ENCODE measurements around the gene TMEM50A. TPM values are rescaled to one million over a fixed set of nuclear protein-coding genes. Genes with fewer than 3 reads are reported as not detected.

TMEM50A gene
- total RNA-seq, 1 donor from 2014 or later, result 68.8 TPM

- H3K4me1 ChIP-seq, result peaks cover 43% of the 10 kb centered on the region
- DNase-seq (ENCODE audit: extremely low spot score in 2 of 2), result no peak
- peak overlapping the region; percentile 80 to 95 for H3K4me3 ChIP-seq
- peak overlapping the region; percentile 98 for H3K27ac ChIP-seq
- H3K9me3 ChIP-seq, result no peaks in the 10 kb centered on the region
- intact Hi-C loops (cut with DNase I), result no loop called here
- no peaks in the 10 kb centered on the region for H3K27me3 ChIP-seq
- TF ChIP-seq POLR2A (IDR thresholded peaks at IDR 0.05), result no peak
- H3K36me3 ChIP-seq, result peaks cover 0 to 12% of the 10 kb centered on the region in 2 donors
These were observed 852 bp downstream of the TMEM50A start for GRCh38 chr1:25338986-25339385.

- Histone ChIP-seq H3K4me3 (no peak overlapping the region), H3K36me3 (peaks cover 0 to 18% of the 10 kb centered on the region in 2 donors), H3K9me3 (no peaks in the 10 kb centered on the region), H3K4me1 (peaks cover 47% of the 10 kb centered on the region), H3K27me3 (no peaks in the 10 kb centered on the region), H3K27ac (no peak overlapping the region)
- TF ChIP-seq CTCF (IDR thresholded peaks at IDR 0.05), result no peak
- TF ChIP-seq POLR2A (IDR thresholded peaks at IDR 0.05), result no peak
- no peak for TF ChIP-seq POLR2AphosphoS5 (IDR thresholded peaks at IDR 0.05; ENCODE audit: insufficient read depth in 1 of 2, low read depth in 1 of 2)
- DNase-seq (ENCODE audit: extremely low spot score in 2 of 2), result no peak
- intact Hi-C loops (cut with DNase I), result no loop called here
These were observed 3.6 kb downstream of the TMEM50A start for GRCh38 chr1:25341746-25342145.

- no peak overlapping the region for H3K4me3 ChIP-seq
- H3K27ac ChIP-seq, result no peak overlapping the region
- DNase-seq (ENCODE audit: extremely low spot score in 2 of 2), result no peak
- H3K36me3 ChIP-seq, result peaks cover 0 to 18% of the 10 kb centered on the region in 2 donors
- no peaks in the 10 kb centered on the region for H3K27me3 ChIP-seq
- TF ChIP-seq POLR2A (IDR thresholded peaks at IDR 0.05), result no peak
- TF ChIP-seq POLR2AphosphoS5 (IDR thresholded peaks at IDR 0.05; ENCODE audit: insufficient read depth in 1 of 2, low read depth in 1 of 2), result no peak
- intact Hi-C loops (cut with DNase I), result no loop called here
- H3K4me1 ChIP-seq, result peaks cover 47% of the 10 kb centered on the region
- H3K9me3 ChIP-seq, result no peaks in the 10 kb centered on the region
These were observed 4.7 kb downstream of the TMEM50A start for GRCh38 chr1:25342846-25343245.

- Histone ChIP-seq H3K4me3 (no peak overlapping the region), H3K27ac (no peak overlapping the region), H3K36me3 (peaks cover 0 to 23% of the 10 kb centered on the region in 2 donors), H3K4me1 (peaks cover 47% of the 10 kb centered on the region), H3K9me3 (no peaks in the 10 kb centered on the region), H3K27me3 (no peaks in the 10 kb centered on the region)
- DNase-seq (ENCODE audit: extremely low spot score in 2 of 2), result no peak
- intact Hi-C loops (cut with DNase I), result no loop called here
- no peak for TF ChIP-seq CTCF (IDR thresholded peaks at IDR 0.05)
- no peak for TF ChIP-seq POLR2A (IDR thresholded peaks at IDR 0.05)
- no peak for TF ChIP-seq POLR2AphosphoS5 (IDR thresholded peaks at IDR 0.05; ENCODE audit: insufficient read depth in 1 of 2, low read depth in 1 of 2)
These were observed 5.7 kb downstream of the TMEM50A start for GRCh38 chr1:25343872-25344271.

- Histone ChIP-seq H3K27me3 (no peaks in the 10 kb centered on the region), H3K4me3 (no peak overlapping the region), H3K36me3 (peaks cover 0 to 40% of the 10 kb centered on the region in 2 donors), H3K9me3 (no peaks in the 10 kb centered on the region), H3K27ac (no peak overlapping the region), H3K4me1 (peaks cover 12% of the 10 kb centered on the region)
- no peak for DNase-seq (ENCODE audit: extremely low spot score in 2 of 2)
- TF ChIP-seq POLR2AphosphoS5 (IDR thresholded peaks at IDR 0.05; ENCODE audit: insufficient read depth in 1 of 2, low read depth in 1 of 2) (no peak), CTCF (IDR thresholded peaks at IDR 0.05) (no peak), POLR2A (IDR thresholded peaks at IDR 0.05) (no peak)
- intact Hi-C loops (cut with DNase I), result no loop called here
These were observed 9.4 kb downstream of the TMEM50A start for GRCh38 chr1:25347556-25347955.

- TF ChIP-seq CTCF (IDR thresholded peaks at IDR 0.05), result no peak
- Histone ChIP-seq H3K4me3 (no peak overlapping the region), H3K27me3 (no peaks in the 10 kb centered on the region), H3K4me1 (no peaks in the 10 kb centered on the region), H3K36me3 (peaks cover 0 to 48% of the 10 kb centered on the region in 2 donors), H3K9me3 (no peaks in the 10 kb centered on the region), H3K27ac (no peak overlapping the region)
- intact Hi-C loops (cut with DNase I), result no loop called here
- DNase-seq (ENCODE audit: extremely low spot score in 2 of 2), result no peak
These were observed 11.5 kb downstream of the TMEM50A start for GRCh38 chr1:25349606-25350005.

Measured in vagina (tissue), 2 donors.